ENCODE data around the gene RABGAP1L. TPM values are rescaled to one million over a fixed set of nuclear protein-coding genes. Genes with fewer than 3 reads are reported as not detected.

RABGAP1L gene
- total and polyA plus RNA-seq, 10 of the 15 experiments (the other 5 are each of a cell fraction or from before 2014, with no cell fraction given): 5.8 to 194 (median 113) TPM

DNA sequence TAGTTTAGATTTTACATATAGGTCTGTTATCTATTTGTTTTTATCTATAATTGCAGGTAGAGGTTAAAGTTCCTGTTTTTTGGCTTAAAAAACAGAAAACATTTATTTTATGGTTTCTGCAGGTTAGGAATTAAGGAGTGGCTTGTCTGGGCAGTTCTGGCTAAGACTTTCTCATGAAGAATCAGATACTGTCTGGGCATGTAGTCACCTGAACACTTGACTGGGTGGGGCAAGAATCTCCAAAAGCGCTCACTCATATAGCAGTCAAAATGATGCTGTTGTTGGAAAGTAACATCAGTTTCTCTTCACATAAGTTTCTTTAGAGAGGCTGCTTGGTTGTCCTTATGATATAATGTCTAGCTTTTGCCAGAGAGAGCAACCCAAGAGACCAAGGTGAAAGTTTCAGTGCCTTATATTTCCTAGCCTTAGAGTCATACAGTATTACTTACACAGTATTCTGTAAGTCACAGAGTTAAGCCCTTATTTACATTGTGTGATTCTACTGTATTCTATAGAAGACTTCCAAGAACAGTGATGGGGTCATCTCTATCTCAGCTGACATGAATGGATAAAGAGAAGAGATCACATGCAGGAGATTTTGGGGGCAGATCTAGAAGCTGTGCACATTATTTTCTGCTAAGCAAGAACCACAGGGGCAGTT is 163.0 kb downstream of the RABGAP1L start:
- ATAC-seq: no peak
- Histone ChIP-seq H3K36me3 (ENCODE audit: control insufficient read depth in 2 of 2, insufficient read depth in 2 of 2, low read length in 1 of 2) (peaks cover 0 to 10% of the 10 kb centered on the region in 2 experiments; a peak in 1 of 4 replicates), H3K4me3 (no peak overlapping the region), H3K4me1 (ENCODE audit: control insufficient read depth, insufficient read depth, low read length) (no peaks in the 10 kb centered on the region), H3K9ac (ENCODE audit: control insufficient read depth, insufficient read depth, low read length) (no peak overlapping the region), H3K4me2 (ENCODE audit: control insufficient read depth, insufficient read depth) (no peak overlapping the region), H3K79me2 (ENCODE audit: control insufficient read depth, insufficient read depth, low read length) (no peaks in the 10 kb centered on the region), H3K9me3 (replicated peaks; ENCODE audit: control insufficient read depth, insufficient read depth, low read length) (peaks cover 23% of the 10 kb centered on the region), H2AFZ (ENCODE audit: control insufficient read depth, low read depth, low read length) (no peak overlapping the region), H3K27me3 (replicated peaks in 1 of 2; ENCODE audit: control insufficient read depth in 2 of 2, insufficient read depth in 2 of 2, low read length in 1 of 2) (no peaks in the 10 kb centered on the region), H3K27ac (ENCODE audit: control insufficient read depth, insufficient read depth) (no peak overlapping the region), H4K20me1 (ENCODE audit: control insufficient read depth, insufficient read depth) (no peaks in the 10 kb centered on the region; the same call in 1 of the 2 replicates)
- no peak for DNase-seq (ENCODE audit: low read depth, low spot score)
- intact Hi-C loops (cut with micrococcal nuclease; ENCODE audit: unreplicated experiment): no loop called here
- CTCF ChIA-PET: no interaction called here
- RAD21 ChIA-PET (ENCODE audit: unreplicated experiment): no interaction called here
- no TSS peak for BruUV-seq (replicated peaks)
- POLR2A ChIA-PET: no interaction called here
- in situ Hi-C loops (cut with MboI): no loop called here
- FAIRE-seq: no peak
- 100% methylated on average over 1 of the region's 1 CpG for WGBS (ENCODE audit: insufficient coverage, insufficient replicate concordance, low lambda C conversion rate, missing lambda C conversion rate)
- SMC1A ChIA-PET (ENCODE audit: uncharacterized antibody, unreplicated experiment): no interaction called here
- TF ChIP-seq, protein P1, sequence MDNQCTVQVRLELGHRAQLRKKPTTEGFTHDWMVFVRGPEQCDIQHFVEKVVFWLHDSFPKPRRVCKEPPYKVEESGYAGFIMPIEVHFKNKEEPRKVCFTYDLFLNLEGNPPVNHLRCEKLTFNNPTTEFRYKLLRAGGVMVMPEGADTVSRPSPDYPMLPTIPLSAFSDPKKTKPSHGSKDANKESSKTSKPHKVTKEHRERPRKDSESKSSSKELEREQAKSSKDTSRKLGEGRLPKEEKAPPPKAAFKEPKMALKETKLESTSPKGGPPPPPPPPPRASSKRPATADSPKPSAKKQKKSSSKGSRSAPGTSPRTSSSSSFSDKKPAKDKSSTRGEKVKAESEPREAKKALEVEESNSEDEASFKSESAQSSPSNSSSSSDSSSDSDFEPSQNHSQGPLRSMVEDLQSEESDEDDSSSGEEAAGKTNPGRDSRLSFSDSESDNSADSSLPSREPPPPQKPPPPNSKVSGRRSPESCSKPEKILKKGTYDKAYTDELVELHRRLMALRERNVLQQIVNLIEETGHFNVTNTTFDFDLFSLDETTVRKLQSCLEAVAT (IDR thresholded peaks at IDR 0.05): no peak
- TF ChIP-seq, protein P2, sequence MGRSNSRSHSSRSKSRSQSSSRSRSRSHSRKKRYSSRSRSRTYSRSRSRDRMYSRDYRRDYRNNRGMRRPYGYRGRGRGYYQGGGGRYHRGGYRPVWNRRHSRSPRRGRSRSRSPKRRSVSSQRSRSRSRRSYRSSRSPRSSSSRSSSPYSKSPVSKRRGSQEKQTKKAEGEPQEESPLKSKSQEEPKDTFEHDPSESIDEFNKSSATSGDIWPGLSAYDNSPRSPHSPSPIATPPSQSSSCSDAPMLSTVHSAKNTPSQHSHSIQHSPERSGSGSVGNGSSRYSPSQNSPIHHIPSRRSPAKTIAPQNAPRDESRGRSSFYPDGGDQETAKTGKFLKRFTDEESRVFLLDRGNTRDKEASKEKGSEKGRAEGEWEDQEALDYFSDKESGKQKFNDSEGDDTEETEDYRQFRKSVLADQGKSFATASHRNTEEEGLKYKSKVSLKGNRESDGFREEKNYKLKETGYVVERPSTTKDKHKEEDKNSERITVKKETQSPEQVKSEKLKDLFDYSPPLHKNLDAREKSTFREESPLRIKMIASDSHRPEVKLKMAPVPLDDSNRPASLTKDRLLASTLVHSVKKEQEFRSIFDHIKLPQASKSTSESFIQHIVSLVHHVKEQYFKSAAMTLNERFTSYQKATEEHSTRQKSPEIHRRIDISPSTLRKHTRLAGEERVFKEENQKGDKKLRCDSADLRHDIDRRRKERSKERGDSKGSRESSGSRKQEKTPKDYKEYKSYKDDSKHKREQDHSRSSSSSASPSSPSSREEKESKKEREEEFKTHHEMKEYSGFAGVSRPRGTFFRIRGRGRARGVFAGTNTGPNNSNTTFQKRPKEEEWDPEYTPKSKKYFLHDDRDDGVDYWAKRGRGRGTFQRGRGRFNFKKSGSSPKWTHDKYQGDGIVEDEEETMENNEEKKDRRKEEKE (IDR thresholded peaks at IDR 0.05): no peak
- TF ChIP-seq, protein P3, sequence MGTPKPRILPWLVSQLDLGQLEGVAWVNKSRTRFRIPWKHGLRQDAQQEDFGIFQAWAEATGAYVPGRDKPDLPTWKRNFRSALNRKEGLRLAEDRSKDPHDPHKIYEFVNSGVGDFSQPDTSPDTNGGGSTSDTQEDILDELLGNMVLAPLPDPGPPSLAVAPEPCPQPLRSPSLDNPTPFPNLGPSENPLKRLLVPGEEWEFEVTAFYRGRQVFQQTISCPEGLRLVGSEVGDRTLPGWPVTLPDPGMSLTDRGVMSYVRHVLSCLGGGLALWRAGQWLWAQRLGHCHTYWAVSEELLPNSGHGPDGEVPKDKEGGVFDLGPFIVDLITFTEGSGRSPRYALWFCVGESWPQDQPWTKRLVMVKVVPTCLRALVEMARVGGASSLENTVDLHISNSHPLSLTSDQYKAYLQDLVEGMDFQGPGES (IDR thresholded peaks at IDR 0.05): no peak
- TF ChIP-seq CEBPB (IDR thresholded peaks at IDR 0.05; ENCODE audit: borderline replicate concordance in 1 of 2, low read depth in 2 of 2, low read length in 2 of 2) (no peak), POU2F2 (IDR thresholded peaks at IDR 0.05; ENCODE audit: borderline replicate concordance, low read depth, low read length) (no peak), MXI1 (IDR thresholded peaks at IDR 0.05; ENCODE audit: low read depth, low read length) (no peak), GABPA (IDR thresholded peaks at IDR 0.05; ENCODE audit: low read depth) (no peak), STAT1 (conservative IDR thresholded peaks at IDR 0.05) (no peak), CREM (IDR thresholded peaks at IDR 0.05; ENCODE audit: low read depth) (no peak), CHD2 (IDR thresholded peaks at IDR 0.05; ENCODE audit: borderline replicate concordance, low read depth, low read length) (no peak), SREBF2 (IDR thresholded peaks at IDR 0.05; ENCODE audit: low read length) (no peak), SMC3 (IDR thresholded peaks at IDR 0.05; ENCODE audit: borderline replicate concordance, low read length) (no peak), EED (IDR thresholded peaks at IDR 0.05; ENCODE audit: low read depth) (no peak), NR2C1 (IDR thresholded peaks at IDR 0.05) (no peak), TARDBP (IDR thresholded peaks at IDR 0.05; ENCODE audit: borderline replicate concordance) (no peak), IKZF1 (conservative IDR thresholded peaks at IDR 0.05) (no peak), LARP7 (IDR thresholded peaks at IDR 0.05) (no peak)
- TF ChIP-seq, protein P4, sequence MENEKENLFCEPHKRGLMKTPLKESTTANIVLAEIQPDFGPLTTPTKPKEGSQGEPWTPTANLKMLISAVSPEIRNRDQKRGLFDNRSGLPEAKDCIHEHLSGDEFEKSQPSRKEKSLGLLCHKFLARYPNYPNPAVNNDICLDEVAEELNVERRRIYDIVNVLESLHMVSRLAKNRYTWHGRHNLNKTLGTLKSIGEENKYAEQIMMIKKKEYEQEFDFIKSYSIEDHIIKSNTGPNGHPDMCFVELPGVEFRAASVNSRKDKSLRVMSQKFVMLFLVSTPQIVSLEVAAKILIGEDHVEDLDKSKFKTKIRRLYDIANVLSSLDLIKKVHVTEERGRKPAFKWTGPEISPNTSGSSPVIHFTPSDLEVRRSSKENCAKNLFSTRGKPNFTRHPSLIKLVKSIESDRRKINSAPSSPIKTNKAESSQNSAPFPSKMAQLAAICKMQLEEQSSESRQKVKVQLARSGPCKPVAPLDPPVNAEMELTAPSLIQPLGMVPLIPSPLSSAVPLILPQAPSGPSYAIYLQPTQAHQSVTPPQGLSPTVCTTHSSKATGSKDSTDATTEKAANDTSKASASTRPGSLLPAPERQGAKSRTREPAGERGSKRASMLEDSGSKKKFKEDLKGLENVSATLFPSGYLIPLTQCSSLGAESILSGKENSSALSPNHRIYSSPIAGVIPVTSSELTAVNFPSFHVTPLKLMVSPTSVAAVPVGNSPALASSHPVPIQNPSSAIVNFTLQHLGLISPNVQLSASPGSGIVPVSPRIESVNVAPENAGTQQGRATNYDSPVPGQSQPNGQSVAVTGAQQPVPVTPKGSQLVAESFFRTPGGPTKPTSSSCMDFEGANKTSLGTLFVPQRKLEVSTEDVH (IDR thresholded peaks at IDR 0.05; ENCODE audit: low read depth, partially characterized antibody): no peak

Data from GM12878 (cell line).